HepG2 (cell line): ENCODE data around the gene TMTC4. TPM values are rescaled to one million over a fixed set of nuclear protein-coding genes. Genes with fewer than 3 reads are reported as not detected.

Source experiments
- ATAC-seq: fragments of 200-7000 bp; cut with Tn5 transposase; 3 replicates; pipeline ENCODE4 v1.9.1; 2020; ENCODE audit warnings: mild to moderate bottlenecking, moderate library complexity
- BruUV-seq: library from RNA; stranded (reverse); fragments of 400-500 nt; replicated peaks from 2 replicates; lab custom pipeline; 2021; lab: Mats Ljungman, UMichigan
- CTCF ChIA-PET: fragments of 300-600 bp; formaldehyde crosslinking; extraction: SDS; loops from one replicate; lab custom pipeline; 2021; ENCODE audit warnings: low total read pairs, inconsistent platforms, low intra/inter-chr PET ratio; lab: Yijun Ruan, JAX
- POLR2A ChIA-PET: fragments of 350-600 bp; sonication (Branson Sonifier 250); formaldehyde crosslinking; loops from one replicate; lab custom pipeline; 2020; ENCODE audit warnings: antibody characterized with exemption, inconsistent platforms; lab: Yijun Ruan, JAX
- DNase-seq: peaks from one replicate; pipeline ENCODE4 v3.0.0-alpha.2; 2015; ENCODE audit warnings: low spot score
- FAIRE-seq: peaks from 3 replicates; lab custom pipeline; 2011; peaks lifted over from hg19 to GRCh38; lab: Jason Lieb, UNC
- H2AFZ ChIP-seq: one replicate; pipeline ENCODE4 v1.6.1; 2011; ENCODE audit warnings: low read length, inconsistent platforms
- H3K27ac ChIP-seq: fragments of 300-600 bp; 3 replicates; pipeline ENCODE4 v1.8.0; 2011; ENCODE audit warnings: mixed run types, mild to moderate bottlenecking, mixed read lengths, low read length, inconsistent platforms; ENCODE audit not compliant: insufficient read depth; ENCODE audit errors: extremely low read length
- H3K27me3 ChIP-seq, 2 experiments: fragments of 200-600 bp in 1 of 2; 2 replicates in 1 of 2; 3 replicates in 1 of 2; pipeline versions ENCODE4 v1.6.0 to v1.8.0; 2011; ENCODE audit warnings: low read length in 2 of 2, mild to moderate bottlenecking in 2 of 2, moderate library complexity in 2 of 2, inconsistent platforms in 1 of 2; ENCODE audit not compliant: insufficient read depth in 2 of 2, control insufficient read depth in 1 of 2
- H3K36me3 ChIP-seq, 2 experiments: fragments of 200-600 bp in 1 of 2; replicated peaks in 1 of 2; 2 replicates in 1 of 2; 3 replicates in 1 of 2; pipeline versions ENCODE4 v1.5.1 to v1.8.0; 2011; ENCODE audit warnings: low read length in 2 of 2, inconsistent platforms in 1 of 2; ENCODE audit not compliant: insufficient read depth in 2 of 2, control insufficient read depth in 1 of 2
- H3K4me1 ChIP-seq: 2 replicates; pipeline ENCODE4 v1.5.1; 2012; ENCODE audit warnings: low read length, inconsistent platforms; ENCODE audit not compliant: insufficient read depth
- H3K4me2 ChIP-seq: 2 replicates; pipeline ENCODE4 v1.6.0; 2011; ENCODE audit warnings: low read depth, low read length, inconsistent platforms
- H3K4me3 ChIP-seq, 3 experiments: fragments of 200-600 bp in 1 of 3; sonication (generic), shearing (Covaris generic) in 1 of 3; replicated peaks in 1 of 3; 2 replicates each; pipeline ENCODE4 v1.5.1; 2011 to 2016; ENCODE audit warnings: low read length in 3 of 3, inconsistent platforms in 2 of 3, low read depth in 2 of 3, mild to moderate bottlenecking in 2 of 3, control low read depth in 1 of 3, mixed read lengths in 1 of 3; ENCODE audit not compliant: insufficient read depth in 1 of 3
- H3K79me2 ChIP-seq: one replicate; pipeline ENCODE4 v1.6.1; 2011; ENCODE audit warnings: low read length, inconsistent platforms; ENCODE audit not compliant: insufficient read depth
- H3K9ac ChIP-seq: 2 replicates; pipeline ENCODE4 v1.6.0; 2011; ENCODE audit warnings: mild to moderate bottlenecking, low read depth, low read length, inconsistent platforms; ENCODE audit not compliant: insufficient read depth
- H3K9me3 ChIP-seq: 2 replicates; pipeline ENCODE4 v1.5.1; 2012; ENCODE audit warnings: mild to moderate bottlenecking, low read length
- H4K20me1 ChIP-seq: 2 replicates; pipeline ENCODE4 v1.6.0; 2011; ENCODE audit warnings: inconsistent platforms, mild to moderate bottlenecking, low read length, moderate library complexity; ENCODE audit not compliant: insufficient read depth
- PAF1 ChIP-seq: IDR thresholded peaks from 2 replicates; pipeline ENCODE4 v1.6.1; 2016; ENCODE audit warnings: missing genetic modification reagents, missing compliant biosample characterization
- RERE ChIP-seq: IDR thresholded peaks from 2 replicates; pipeline ENCODE4 v1.6.1; 2016; ENCODE audit warnings: low read depth, missing genetic modification reagents, missing compliant biosample characterization
- ZFX ChIP-seq: sonication (generic); formaldehyde crosslinking; IDR thresholded peaks from 2 replicates; pipeline ENCODE4 v1.4.0; 2020; ENCODE audit warnings: mild to moderate bottlenecking, low read depth, missing genetic modification reagents, moderate library complexity
- WGBS: methylation state at CpG from one replicate; pipeline ENCODE4 v1.1.6; 2017; ENCODE audit warnings: low lambda C conversion rate; 5-methylcytosine and 5-hydroxymethylcytosine counted together
- in situ Hi-C: cut with HindIII; loops from 2 replicates; pipeline ENCODE4 v1.10.0; 2017; ENCODE audit warnings: low pct_unique_long_range_greater_than_20kb; ENCODE audit not compliant: extremely low pct_ligation_motif_present
- intact Hi-C: fragments of 100-400 bp; cut with micrococcal nuclease; formaldehyde crosslinking; loops from one replicate; pipeline ENCODE4 v1.10.0; 2022; ENCODE audit not compliant: unreplicated experiment
- polyA plus RNA-seq, 8 experiments: library from polyadenylated mRNA; depleted of rRNA in 3 of 8; stranded (reverse) in 7 of 8; unstranded in 1 of 8; fragments of >200 nt; fragmentation: Illumina TruSeq in 4 of 8; extraction: Trizol in 4 of 8; gene quantifications; 2 replicates each; pipeline versions ENCODE4 v1.2.1 to v1.2.3, GENCODE V29; 2011 to 2016; ENCODE audit warnings: low read depth in 4 of 8, missing spikeins in 1 of 8, mixed read lengths in 1 of 8; ENCODE audit not compliant: insufficient read depth in 1 of 8
- total RNA-seq, 5 experiments: library from RNA; depleted of rRNA; stranded (reverse); fragments of >200 nt; fragmentation: Illumina TruSeq; extraction: Trizol; gene quantifications; 2 replicates each; pipeline ENCODE4 v1.2.3, GENCODE V29; 2016; ENCODE audit warnings: low read depth in 1 of 5
- TF ChIP-seq, protein P1 (sequence below): sonication (generic); formaldehyde crosslinking; IDR thresholded peaks from 2 replicates; pipeline ENCODE4 v1.4.0; 2020; ENCODE audit warnings: mild to moderate bottlenecking, missing genetic modification reagents
- TF ChIP-seq, protein P2 (sequence below): sonication (generic); formaldehyde crosslinking; IDR thresholded peaks from 2 replicates; pipeline ENCODE4 v1.8.0; 2022; ENCODE audit warnings: missing genetic modification reagents, mild to moderate bottlenecking, borderline replicate concordance
- TF ChIP-seq, protein P3 (sequence below): sonication (generic); formaldehyde crosslinking; IDR thresholded peaks from 2 replicates; pipeline ENCODE4 v1.5.0; 2020; ENCODE audit warnings: mild to moderate bottlenecking, missing genetic modification reagents, borderline replicate concordance

The TMTC4 gene
- total and polyA plus RNA-seq, 2 of the 13 experiments (the other 11 are each of a cell fraction or from before 2014, with no cell fraction given) = 16.0 to 22.6 TPM

DNA sequence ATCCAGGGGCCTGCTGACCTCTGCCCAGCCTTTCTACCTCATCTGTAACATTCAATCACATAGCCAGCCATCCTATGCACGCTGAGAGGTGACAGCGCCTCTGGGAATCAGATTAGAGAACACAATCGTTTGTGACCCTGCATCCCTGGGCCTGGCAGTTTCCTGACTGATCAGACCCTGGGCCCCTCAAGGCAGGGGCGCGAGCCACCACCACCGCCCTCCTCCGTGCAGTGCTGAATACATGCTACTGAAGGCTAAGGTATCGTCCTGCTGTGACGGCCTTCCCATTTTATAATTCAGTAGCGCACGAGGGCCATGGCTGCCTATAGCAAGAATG is 1.3 kb downstream of the TMTC4 start:
- peak; percentile 17 for ATAC-seq
- no peak for DNase-seq
- H3K4me3 ChIP-seq = peak overlapping the region; percentile 62 to 78 (median 66)
- intact Hi-C loops (no loop called here), in situ Hi-C loops (no loop called here)
- POLR2A ChIA-PET = no interaction called here
- FAIRE-seq = no peak
- TSS peak; percentile 45 for BruUV-seq
- H4K20me1 ChIP-seq = peaks cover 10% of the 10 kb centered on the region
- H3K9ac ChIP-seq = peak overlapping the region; percentile 60
- peak overlapping the region; percentile 32 for H3K27ac ChIP-seq
- H2AFZ ChIP-seq = no peak overlapping the region
- H3K4me1 ChIP-seq = peaks cover 34% of the 10 kb centered on the region
- peak overlapping the region; percentile 95 for H3K4me2 ChIP-seq
- no peaks in the 10 kb centered on the region for H3K9me3 ChIP-seq
- no peaks in the 10 kb centered on the region for H3K27me3 ChIP-seq
- CTCF ChIA-PET = no interaction called here
- H3K79me2 ChIP-seq = peaks cover 12% of the 10 kb centered on the region
- 0% methylated on average over 2 of the region's 11 CpGs for WGBS
- H3K36me3 ChIP-seq = peaks cover 2 to 18% of the 10 kb centered on the region in 2 experiments; a peak in 3 of 5 replicates
- TF ChIP-seq RERE (CRISPR knock-in tag) (no peak), ZFX (CRISPR knock-in tag) (peak; percentile 48), PAF1 (CRISPR knock-in tag) (no peak)
- TF ChIP-seq, protein P1, sequence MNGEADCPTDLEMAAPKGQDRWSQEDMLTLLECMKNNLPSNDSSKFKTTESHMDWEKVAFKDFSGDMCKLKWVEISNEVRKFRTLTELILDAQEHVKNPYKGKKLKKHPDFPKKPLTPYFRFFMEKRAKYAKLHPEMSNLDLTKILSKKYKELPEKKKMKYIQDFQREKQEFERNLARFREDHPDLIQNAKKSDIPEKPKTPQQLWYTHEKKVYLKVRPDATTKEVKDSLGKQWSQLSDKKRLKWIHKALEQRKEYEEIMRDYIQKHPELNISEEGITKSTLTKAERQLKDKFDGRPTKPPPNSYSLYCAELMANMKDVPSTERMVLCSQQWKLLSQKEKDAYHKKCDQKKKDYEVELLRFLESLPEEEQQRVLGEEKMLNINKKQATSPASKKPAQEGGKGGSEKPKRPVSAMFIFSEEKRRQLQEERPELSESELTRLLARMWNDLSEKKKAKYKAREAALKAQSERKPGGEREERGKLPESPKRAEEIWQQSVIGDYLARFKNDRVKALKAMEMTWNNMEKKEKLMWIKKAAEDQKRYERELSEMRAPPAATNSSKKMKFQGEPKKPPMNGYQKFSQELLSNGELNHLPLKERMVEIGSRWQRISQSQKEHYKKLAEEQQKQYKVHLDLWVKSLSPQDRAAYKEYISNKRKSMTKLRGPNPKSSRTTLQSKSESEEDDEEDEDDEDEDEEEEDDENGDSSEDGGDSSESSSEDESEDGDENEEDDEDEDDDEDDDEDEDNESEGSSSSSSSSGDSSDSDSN (CRISPR knock-in tag) = 0 out of 2 replicates have a peak, but pooled peaks have one; percentile 18
- TF ChIP-seq, protein P2, sequence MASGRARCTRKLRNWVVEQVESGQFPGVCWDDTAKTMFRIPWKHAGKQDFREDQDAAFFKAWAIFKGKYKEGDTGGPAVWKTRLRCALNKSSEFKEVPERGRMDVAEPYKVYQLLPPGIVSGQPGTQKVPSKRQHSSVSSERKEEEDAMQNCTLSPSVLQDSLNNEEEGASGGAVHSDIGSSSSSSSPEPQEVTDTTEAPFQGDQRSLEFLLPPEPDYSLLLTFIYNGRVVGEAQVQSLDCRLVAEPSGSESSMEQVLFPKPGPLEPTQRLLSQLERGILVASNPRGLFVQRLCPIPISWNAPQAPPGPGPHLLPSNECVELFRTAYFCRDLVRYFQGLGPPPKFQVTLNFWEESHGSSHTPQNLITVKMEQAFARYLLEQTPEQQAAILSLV (CRISPR knock-in tag) = 0 out of 2 replicates have a peak, but pooled peaks have one; percentile 35
- TF ChIP-seq, protein P3, sequence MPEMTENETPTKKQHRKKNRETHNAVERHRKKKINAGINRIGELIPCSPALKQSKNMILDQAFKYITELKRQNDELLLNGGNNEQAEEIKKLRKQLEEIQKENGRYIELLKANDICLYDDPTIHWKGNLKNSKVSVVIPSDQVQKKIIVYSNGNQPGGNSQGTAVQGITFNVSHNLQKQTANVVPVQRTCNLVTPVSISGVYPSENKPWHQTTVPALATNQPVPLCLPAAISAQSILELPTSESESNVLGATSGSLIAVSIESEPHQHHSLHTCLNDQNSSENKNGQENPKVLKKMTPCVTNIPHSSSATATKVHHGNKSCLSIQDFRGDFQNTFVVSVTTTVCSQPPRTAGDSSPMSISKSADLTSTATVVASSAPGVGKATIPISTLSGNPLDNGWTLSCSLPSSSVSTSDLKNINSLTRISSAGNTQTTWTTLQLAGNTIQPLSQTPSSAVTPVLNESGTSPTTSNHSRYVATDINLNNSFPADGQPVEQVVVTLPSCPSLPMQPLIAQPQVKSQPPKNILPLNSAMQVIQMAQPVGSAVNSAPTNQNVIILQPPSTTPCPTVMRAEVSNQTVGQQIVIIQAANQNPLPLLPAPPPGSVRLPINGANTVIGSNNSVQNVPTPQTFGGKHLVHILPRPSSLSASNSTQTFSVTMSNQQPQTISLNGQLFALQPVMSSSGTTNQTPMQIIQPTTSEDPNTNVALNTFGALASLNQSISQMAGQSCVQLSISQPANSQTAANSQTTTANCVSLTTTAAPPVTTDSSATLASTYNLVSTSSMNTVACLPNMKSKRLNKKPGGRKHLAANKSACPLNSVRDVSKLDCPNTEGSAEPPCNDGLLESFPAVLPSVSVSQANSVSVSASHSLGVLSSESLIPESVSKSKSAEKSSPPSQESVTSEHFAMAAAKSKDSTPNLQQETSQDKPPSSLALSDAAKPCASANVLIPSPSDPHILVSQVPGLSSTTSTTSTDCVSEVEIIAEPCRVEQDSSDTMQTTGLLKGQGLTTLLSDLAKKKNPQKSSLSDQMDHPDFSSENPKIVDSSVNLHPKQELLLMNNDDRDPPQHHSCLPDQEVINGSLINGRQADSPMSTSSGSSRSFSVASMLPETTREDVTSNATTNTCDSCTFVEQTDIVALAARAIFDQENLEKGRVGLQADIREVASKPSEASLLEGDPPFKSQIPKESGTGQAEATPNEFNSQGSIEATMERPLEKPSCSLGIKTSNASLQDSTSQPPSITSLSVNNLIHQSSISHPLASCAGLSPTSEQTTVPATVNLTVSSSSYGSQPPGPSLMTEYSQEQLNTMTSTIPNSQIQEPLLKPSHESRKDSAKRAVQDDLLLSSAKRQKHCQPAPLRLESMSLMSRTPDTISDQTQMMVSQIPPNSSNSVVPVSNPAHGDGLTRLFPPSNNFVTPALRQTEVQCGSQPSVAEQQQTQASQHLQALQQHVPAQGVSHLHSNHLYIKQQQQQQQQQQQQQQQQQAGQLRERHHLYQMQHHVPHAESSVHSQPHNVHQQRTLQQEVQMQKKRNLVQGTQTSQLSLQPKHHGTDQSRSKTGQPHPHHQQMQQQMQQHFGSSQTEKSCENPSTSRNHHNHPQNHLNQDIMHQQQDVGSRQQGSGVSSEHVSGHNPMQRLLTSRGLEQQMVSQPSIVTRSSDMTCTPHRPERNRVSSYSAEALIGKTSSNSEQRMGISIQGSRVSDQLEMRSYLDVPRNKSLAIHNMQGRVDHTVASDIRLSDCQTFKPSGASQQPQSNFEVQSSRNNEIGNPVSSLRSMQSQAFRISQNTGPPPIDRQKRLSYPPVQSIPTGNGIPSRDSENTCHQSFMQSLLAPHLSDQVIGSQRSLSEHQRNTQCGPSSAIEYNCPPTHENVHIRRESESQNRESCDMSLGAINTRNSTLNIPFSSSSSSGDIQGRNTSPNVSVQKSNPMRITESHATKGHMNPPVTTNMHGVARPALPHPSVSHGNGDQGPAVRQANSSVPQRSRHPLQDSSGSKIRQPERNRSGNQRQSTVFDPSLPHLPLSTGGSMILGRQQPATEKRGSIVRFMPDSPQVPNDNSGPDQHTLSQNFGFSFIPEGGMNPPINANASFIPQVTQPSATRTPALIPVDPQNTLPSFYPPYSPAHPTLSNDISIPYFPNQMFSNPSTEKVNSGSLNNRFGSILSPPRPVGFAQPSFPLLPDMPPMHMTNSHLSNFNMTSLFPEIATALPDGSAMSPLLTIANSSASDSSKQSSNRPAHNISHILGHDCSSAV (CRISPR knock-in tag) = no peak
